Urinary bladder (tissue), 4 donors: ENCODE measurements around the gene MSRB1. TPM values are rescaled to one million over a fixed set of nuclear protein-coding genes. Genes with fewer than 3 reads are reported as not detected.
"Not testable (repeated sequence)": the region's sequence is repeated elsewhere in the genome, so short reads cannot be mapped to it uniquely, and the experiment has no call there.

Experiments
- DNase-seq: peaks from one replicate; pipeline ENCODE4 v3.0.0-alpha.2; 2015; ENCODE audit errors: extremely low spot score
- H3K27ac ChIP-seq: one replicate; pipeline ENCODE4 v1.5.1; 2013; ENCODE audit warnings: low read depth, mild to moderate bottlenecking, moderate library complexity
- H3K36me3 ChIP-seq: one replicate; pipeline ENCODE4 v1.6.1; 2013; ENCODE audit warnings: mild to moderate bottlenecking, moderate library complexity; ENCODE audit not compliant: insufficient read depth
- H3K4me1 ChIP-seq: one replicate; pipeline ENCODE4 v1.6.1; 2013; ENCODE audit warnings: mild to moderate bottlenecking, moderate library complexity; ENCODE audit not compliant: insufficient read depth
- H3K4me3 ChIP-seq: one replicate; pipeline ENCODE4 v1.5.1; 2013; ENCODE audit warnings: low read depth, low read length
- WGBS: extraction: QIAGEN DNeasy Blood & Tissue Kit; methylation state at CpG from one replicate; pipeline ENCODE4 v1.1.7; 2013; 5-methylcytosine and 5-hydroxymethylcytosine counted together
- polyA plus RNA-seq: library from polyadenylated mRNA; stranded (reverse); fragments of 200-250 nt; gene quantifications from one replicate; pipeline ENCODE4 v1.2.3, GENCODE V29; 2013
- total RNA-seq: library from RNA; depleted of rRNA; stranded (reverse); fragments of >200 nt; gene quantifications from one replicate; pipeline ENCODE4 v1.2.3, GENCODE V29; 2014
- donor health status: healthy with polysubstance abuse.
- donor health status: healthy.

The MSRB1 gene
- total and polyA plus RNA-seq, 2 donors: 4.0 to 107 TPM

GRCh38 chr16:1945559-1946391 is 2.8 kb upstream of the MSRB1 start:
- Histone ChIP-seq H3K4me1 (no peaks in the 10 kb centered on the region), H3K4me3 (no peak overlapping the region), H3K27ac (no peak overlapping the region), H3K36me3 (no peaks in the 10 kb centered on the region)
- WGBS: 88% methylated on average over 19 of the region's 19 CpGs
- no peak for DNase-seq

- 93% methylated on average over 21 of the region's 21 CpGs for WGBS
- Histone ChIP-seq H3K36me3 (no peaks in the 10 kb centered on the region), H3K4me3 (no peak overlapping the region), H3K4me1 (no peaks in the 10 kb centered on the region), H3K27ac (no peak overlapping the region)
- DNase-seq: no peak
These were observed 1.7 kb upstream of the MSRB1 start for GRCh38 chr16:1944612-1945199.

- DNase-seq: no peak
- Histone ChIP-seq H3K36me3 (peaks cover 5% of the 10 kb centered on the region), H3K4me3 (peak overlapping the region; percentile 74), H3K27ac (no peak overlapping the region), H3K4me1 (no peaks in the 10 kb centered on the region)
- WGBS: 18% methylated on average over 17 of the region's 17 CpGs
These were observed 771 bp downstream of the MSRB1 start for GRCh38 chr16:1942047-1942809.

- H3K27ac ChIP-seq: no peak overlapping the region
- DNase-seq: no peak
- 84% methylated on average over 30 of the region's 30 CpGs for WGBS
- no peak overlapping the region for H3K4me3 ChIP-seq
- no peaks in the 10 kb centered on the region for H3K4me1 ChIP-seq
- H3K36me3 ChIP-seq: peaks cover 5% of the 10 kb centered on the region
These were observed 1.6 kb downstream of the MSRB1 start for GRCh38 chr16:1941162-1942046.

- no peaks in the 10 kb centered on the region for H3K4me1 ChIP-seq
- H3K27ac ChIP-seq: no peak overlapping the region
- H3K4me3 ChIP-seq: no peak overlapping the region
- WGBS: 93% methylated on average over 23 of the region's 23 CpGs
- H3K36me3 ChIP-seq: peaks cover 5% of the 10 kb centered on the region
- DNase-seq: no peak
These were observed 2.5 kb downstream of the MSRB1 start for GRCh38 chr16:1940273-1941161.

GRCh38 chr16:1939833-1940232 is 3.2 kb downstream of the MSRB1 start:
- H3K4me1 ChIP-seq, H3K36me3 ChIP-seq, H3K27ac ChIP-seq, DNase-seq, H3K4me3 ChIP-seq: not testable (repeated sequence)
- 95% methylated on average over 8 of the region's 8 CpGs for WGBS

GRCh38 chr16:1938910-1939309 is 4.1 kb downstream of the MSRB1 start:
- 93% methylated on average over 17 of the region's 17 CpGs for WGBS
- no peak overlapping the region for H3K4me3 ChIP-seq
- peaks cover 5% of the 10 kb centered on the region for H3K36me3 ChIP-seq
- H3K27ac ChIP-seq: no peak overlapping the region
- no peaks in the 10 kb centered on the region for H3K4me1 ChIP-seq
- DNase-seq: no peak

- peaks cover 5% of the 10 kb centered on the region for H3K36me3 ChIP-seq
- WGBS: 94% methylated on average over 10 of the region's 10 CpGs
- H3K4me3 ChIP-seq: no peak overlapping the region
- no peaks in the 10 kb centered on the region for H3K4me1 ChIP-seq
- no peak for DNase-seq
- H3K27ac ChIP-seq: no peak overlapping the region
These were observed 4.7 kb downstream of the MSRB1 start for GRCh38 chr16:1938316-1938715.

GRCh38 chr16:1936945-1937479 is 6.0 kb downstream of the MSRB1 start:
- Histone ChIP-seq H3K4me3 (no peak overlapping the region), H3K4me1 (no peaks in the 10 kb centered on the region), H3K27ac (no peak overlapping the region), H3K36me3 (peaks cover 5% of the 10 kb centered on the region)
- no peak for DNase-seq
- 92% methylated on average over 11 of the region's 11 CpGs for WGBS

- no peaks in the 10 kb centered on the region for H3K36me3 ChIP-seq
- H3K4me3 ChIP-seq: no peak overlapping the region
- H3K4me1 ChIP-seq: no peaks in the 10 kb centered on the region
- H3K27ac ChIP-seq: no peak overlapping the region
- 68% methylated on average over 23 of the region's 23 CpGs for WGBS
- no peak for DNase-seq
These were observed 9.8 kb downstream of the MSRB1 start for GRCh38 chr16:1933097-1933661.

GRCh38 chr16:1932050-1933028 is 10.7 kb downstream of the MSRB1 start:
- no peak overlapping the region for H3K27ac ChIP-seq
- no peaks in the 10 kb centered on the region for H3K36me3 ChIP-seq
- DNase-seq: no peak
- 66% methylated on average over 19 of the region's 19 CpGs for WGBS
- no peaks in the 10 kb centered on the region for H3K4me1 ChIP-seq
- H3K4me3 ChIP-seq: no peak overlapping the region
